Measurements from ENCODE around the gene GOLGA1.
"Not testable (repeated sequence)": the region's sequence is repeated elsewhere in the genome, so short reads cannot be mapped to it uniquely, and the experiment has no call there.

DNA sequence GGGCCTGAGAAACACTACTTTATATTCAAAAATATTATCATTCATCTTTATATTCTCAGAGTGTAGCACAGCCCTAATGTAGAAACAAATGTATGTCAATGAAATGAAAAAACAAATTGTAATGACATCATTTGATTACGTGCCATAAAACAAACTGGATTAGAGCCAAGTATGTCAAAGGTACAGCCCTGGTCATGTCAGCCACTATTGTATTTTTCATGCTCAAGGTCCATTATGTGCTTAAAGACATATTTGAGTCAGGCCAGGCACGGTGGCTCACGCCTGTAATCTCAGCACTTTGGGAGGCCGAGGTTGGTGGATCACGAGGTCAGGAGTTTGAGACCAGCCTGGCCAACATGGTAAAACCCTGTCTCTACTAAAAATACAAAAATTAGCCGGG, 20.5 kb downstream of the GOLGA1 start:
- TF ChIP-seq, protein P1, sequence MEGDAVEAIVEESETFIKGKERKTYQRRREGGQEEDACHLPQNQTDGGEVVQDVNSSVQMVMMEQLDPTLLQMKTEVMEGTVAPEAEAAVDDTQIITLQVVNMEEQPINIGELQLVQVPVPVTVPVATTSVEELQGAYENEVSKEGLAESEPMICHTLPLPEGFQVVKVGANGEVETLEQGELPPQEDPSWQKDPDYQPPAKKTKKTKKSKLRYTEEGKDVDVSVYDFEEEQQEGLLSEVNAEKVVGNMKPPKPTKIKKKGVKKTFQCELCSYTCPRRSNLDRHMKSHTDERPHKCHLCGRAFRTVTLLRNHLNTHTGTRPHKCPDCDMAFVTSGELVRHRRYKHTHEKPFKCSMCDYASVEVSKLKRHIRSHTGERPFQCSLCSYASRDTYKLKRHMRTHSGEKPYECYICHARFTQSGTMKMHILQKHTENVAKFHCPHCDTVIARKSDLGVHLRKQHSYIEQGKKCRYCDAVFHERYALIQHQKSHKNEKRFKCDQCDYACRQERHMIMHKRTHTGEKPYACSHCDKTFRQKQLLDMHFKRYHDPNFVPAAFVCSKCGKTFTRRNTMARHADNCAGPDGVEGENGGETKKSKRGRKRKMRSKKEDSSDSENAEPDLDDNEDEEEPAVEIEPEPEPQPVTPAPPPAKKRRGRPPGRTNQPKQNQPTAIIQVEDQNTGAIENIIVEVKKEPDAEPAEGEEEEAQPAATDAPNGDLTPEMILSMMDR (optimal IDR thresholded peaks at IDR 0.05 in 1 of 3, IDR thresholded peaks at IDR 0.05 in 1 of 3, conservative IDR thresholded peaks at IDR 0.05 in 1 of 3; ENCODE audit: extremely low read depth in 1 of 3, insufficient read depth in 2 of 3, low read length in 3 of 3) = not testable (repeated sequence)
- TF ChIP-seq EZH2 (IDR thresholded peaks at IDR 0.05; ENCODE audit: low read length) = not testable (repeated sequence)
